ENCODE data around the gene SCAF4.

DNA sequence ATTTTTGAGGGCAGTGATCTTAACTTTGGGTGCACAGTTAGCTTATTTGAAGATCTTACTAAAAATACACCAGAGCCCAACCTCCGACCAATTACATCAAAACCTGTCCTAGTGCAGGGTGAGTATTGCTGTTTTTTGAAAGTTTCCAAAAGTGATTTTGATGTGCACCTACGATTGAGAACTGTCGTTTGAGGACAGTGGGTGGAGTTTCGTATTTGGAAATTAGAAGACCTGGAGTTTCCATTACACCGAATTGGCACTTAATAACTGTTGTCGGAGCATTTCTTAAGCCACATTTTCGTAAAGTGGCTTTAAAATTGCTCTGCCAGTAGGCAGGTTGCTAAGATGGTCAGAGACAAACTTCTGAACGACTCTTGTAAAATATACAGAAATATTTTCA, 71.3 kb downstream of the SCAF4 start:
- no peak for TF ChIP-seq CTCF (IDR thresholded peaks at IDR 0.05)
- TF ChIP-seq POLR2A (IDR thresholded peaks at IDR 0.05), result no peak

Measured in right lobe of liver (tissue), 4 donors.